ENCODE data around the gene BMS1.
"Not testable (repeated sequence)": the region's sequence is repeated elsewhere in the genome, so short reads cannot be mapped to it uniquely, and the experiment has no call there.

Gene BMS1

DNA sequence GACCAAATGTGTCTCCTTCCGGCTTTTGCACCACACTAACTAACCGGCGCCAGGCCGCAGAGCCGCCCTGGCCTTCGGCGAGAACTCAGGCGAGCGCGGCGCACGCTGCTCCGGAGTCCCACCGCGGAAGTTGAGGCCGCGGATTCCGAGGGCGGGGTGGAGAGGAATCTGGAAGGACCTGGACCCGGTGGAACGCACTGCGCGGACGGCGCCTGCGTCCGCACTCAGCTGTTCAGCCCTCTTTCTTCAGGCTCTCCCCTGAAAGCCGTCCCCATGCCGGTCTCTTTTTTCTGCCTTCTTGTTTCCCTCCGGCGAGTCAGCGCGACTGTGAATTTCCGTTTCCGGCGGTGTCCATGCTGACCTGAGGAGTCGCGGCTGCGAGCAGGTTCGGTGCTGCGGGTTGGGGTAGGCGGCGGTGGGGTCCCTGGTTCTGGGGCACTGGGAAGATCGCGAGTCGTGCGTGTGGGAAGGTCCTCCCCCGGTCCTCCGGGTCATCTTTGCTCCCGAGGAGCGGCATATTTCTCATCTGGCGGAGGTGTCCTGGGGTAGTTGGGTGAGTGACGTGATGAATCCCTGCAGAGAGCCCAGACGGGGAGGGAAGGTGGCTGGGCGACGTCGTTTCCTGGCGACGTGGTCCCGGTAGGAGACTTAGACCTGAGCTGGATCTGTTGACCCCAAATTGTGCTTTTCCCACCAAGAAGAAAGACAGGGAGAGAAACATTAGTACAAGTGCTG lies at the start of gene BMS1:
BMS1 (plus strand) TSS at position 350 of the 735 bp plus-strand sequence. CDS start 1,600 bp downstream, outside the sequence.
- DNase-seq (ENCODE audit: low read depth in 2 of 2): peak; percentile 74 to 85

DNA sequence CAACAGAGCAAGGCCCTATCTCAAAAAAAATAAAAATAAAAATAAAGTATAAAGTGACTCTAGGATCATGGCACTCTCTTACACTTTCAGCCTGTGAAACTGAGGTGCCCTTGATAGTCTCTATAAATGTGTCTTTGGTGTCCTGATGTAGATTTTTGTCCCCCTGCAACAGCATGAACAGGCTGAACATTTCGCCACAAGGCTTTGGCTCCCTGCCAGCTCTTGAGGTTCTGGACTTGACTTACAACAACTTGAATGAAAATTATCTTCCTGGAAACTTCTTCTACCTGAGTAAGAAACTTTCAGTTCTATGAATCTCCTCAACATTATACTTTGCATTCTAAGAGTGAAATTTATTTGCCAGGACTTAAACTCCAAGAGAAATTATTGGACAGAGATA lies 48.1 kb upstream of the BMS1 start:
- DNase-seq (ENCODE audit: low read depth in 2 of 2): no peak

GRCh38 chr10:42738679-42739078 lies 43.9 kb upstream of the BMS1 start:
- DNase-seq (ENCODE audit: low read depth in 2 of 2): no peak

- not testable (repeated sequence) for DNase-seq (ENCODE audit: low read depth in 2 of 2)
These were observed 41.1 kb upstream of the BMS1 start for GRCh38 chr10:42741536-42741935.

DNA sequence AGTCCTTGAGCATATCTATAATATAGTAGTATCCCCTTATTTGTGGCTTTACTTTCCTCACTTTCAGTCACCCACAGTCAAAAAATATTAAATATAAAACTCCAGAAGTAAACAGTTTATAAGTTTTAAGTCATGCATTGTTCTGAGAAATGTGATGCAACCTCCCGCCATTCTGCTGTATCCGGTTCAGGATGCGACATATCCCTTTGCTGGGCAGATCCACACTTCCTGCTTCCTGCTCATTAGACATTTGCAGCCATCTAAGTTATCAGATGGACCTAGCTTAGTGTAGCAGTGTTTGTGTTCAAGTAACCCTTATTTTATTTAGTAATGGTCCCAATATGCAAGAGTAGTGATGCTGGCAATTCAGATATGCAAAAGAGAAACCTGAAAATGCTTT lies 38.9 kb upstream of the BMS1 start:
- no peak for DNase-seq (ENCODE audit: low read depth in 2 of 2)

DNA sequence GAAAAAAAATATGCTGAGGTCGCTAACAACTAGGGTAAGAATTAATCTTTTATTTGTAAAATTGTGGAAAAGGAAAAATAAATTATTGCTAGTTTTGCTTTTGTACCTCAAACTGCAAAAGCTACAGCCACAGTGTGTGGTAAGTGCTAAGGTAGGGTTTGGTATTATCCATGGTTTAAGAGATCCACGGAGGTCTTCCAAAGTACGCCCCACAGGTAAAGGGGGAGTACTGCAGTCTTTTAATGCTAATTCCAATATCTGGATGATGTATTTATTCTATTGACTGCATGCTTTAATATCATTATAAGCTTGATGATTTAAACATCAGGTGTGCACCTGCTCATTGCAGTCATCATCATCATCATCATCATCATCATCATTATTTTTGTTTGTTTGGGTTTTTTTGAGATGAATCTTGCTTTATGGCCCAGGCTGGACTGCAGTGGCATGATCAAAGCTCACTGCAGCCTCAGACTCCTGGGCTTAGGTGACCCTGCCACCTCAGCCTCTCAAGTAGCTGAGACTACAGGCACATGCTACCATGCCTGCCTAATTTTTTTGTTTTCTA lies 38.4 kb upstream of the BMS1 start:
- DNase-seq (ENCODE audit: low read depth in 2 of 2): no peak

DNA sequence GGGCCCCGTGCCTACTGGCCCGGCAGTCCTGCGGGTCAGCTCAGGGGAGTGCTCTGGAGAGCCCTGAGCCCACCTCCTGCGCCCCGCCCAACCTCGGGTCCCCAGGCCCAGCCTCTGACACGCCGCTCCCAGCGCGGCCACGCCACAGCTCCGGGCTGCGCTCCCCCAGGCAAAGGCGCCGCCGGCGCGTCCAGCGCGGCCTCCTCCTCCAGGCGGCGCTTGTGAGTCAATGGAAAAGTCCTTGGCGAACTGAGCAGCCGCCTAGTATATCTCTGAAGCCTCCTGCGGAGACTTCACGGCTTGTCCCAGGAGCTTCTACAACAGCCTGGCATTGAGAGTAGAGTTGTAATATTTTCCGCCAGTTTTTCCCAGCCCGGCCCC lies 29.5 kb upstream of the BMS1 start:
- peak; percentile 60 to 74 for DNase-seq (ENCODE audit: low read depth in 2 of 2)

GRCh38 chr10:42753507-42754154 lies 29.0 kb upstream of the BMS1 start:
- no peak for DNase-seq (ENCODE audit: low read depth in 2 of 2)

DNA sequence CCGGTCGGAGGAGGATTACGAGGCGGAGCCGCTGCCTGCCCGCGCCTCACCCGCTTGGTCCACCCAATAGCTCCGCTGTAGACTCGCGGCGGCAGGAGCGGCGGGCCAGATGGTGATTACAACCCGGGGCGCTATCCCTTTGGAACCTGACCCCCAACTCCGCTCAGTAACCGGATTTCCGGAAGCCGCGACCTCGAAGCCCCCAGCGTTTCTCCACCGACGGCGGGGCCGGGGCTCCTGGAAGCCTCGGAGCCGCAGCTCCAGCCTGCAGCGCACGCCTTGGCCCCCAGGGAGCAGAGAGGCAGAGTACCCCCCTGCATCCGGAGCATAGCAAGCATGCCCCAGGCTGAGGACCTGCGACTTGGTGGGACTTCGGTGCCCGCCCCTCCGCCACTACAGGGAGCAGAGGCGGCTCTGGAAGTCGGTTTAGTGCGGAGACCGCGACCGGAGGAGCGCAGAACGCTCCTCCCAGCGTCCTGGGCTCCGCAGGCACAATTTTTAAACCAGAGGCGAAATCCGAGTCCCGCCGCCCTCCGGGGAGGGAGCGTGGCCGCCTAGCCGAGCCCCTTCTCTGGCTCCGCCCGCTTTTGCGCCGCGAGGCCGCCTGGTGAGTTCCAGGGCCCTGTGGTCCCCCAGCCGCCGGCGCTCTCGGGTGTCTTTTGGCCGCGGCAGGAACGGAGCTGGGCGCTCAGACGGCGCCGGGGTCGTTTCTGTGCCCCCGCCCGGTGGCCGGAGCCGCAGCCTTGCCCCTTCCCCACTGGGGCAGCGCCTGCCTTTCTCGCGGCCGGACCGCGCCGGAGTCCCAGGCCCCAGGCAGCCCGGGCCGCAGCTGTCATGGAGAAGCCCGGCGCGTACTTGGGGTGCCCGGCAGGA lies 28.2 kb upstream of the BMS1 start:
- no peak for DNase-seq (ENCODE audit: low read depth in 2 of 2)

DNA sequence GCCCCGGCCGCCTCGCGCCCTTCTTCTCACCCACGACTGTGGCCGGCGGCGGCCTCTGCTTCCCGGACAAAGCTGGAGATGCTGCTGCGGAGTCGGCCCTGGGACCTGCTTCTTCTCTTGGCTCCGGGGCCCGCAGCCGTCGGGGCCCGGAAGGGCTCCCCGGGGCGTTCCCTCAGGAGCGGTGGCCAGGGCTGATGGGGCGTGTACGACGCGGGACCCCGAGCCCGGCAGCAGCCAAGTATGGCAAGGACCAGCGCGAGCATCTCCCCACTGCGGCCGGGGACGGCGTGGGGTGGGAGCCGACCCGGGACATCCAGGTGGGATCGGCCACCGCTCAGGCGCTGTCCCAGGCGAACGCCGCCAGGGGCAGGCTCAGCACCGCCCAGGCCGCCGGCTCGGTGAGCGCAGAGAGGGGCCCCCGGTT lies 27.6 kb upstream of the BMS1 start:
- DNase-seq (ENCODE audit: low read depth in 2 of 2): no peak

GRCh38 chr10:42755556-42756093 lies 27.0 kb upstream of the BMS1 start:
- DNase-seq (ENCODE audit: low read depth in 2 of 2): no peak

DNA sequence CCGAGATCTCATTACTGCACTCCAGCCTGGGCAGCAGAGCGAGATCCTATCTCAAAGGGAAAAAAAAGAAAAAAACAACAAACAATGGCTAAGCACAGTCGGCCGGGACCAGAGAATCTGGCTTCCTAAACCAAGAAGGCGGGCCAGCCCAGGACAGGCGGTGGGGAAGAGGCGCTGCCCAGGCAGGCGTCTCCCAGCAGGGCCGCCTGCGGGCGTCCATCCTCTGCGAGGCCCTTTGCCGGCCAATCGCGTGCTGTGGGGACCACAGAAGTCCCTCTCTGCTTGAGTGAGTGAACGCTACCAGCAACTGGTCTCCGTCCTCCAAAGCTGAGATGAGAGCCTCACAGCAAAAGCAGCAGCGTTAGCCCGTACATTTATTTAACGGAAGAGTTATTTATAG lies 14.7 kb upstream of the BMS1 start:
- DNase-seq (ENCODE audit: low read depth in 2 of 2): no peak

DNA sequence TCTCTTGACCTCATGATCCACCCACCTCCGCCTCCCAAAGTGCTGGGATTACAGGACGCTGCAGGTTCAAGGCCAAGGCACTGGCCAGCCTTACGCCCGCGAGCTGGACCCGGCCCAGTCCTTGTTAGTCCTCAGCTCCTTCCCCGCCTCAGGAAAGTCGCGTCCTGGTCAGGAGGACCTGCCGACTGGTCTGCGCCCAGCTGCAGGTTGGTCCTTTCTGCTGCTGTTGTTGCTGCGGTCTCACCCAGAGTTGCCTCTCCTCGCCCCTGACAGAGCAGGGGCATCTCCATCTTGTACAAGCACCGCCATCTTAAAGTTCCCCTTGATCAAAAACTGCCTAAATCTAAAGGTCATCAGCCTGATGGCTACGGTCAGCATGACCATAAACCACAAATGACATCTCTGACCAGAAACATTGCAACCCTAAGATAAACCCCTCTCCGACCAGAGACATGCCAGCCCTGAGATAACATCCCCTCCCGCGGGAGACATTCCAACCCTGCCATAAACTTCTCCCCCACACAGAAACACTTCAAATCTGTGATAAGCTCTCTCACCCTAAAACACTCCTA lies 13.9 kb upstream of the BMS1 start:
- no peak for DNase-seq (ENCODE audit: low read depth in 2 of 2)

- DNase-seq (ENCODE audit: low read depth in 2 of 2): no peak
These were observed 13.4 kb upstream of the BMS1 start for GRCh38 chr10:42769173-42769572.

DNA sequence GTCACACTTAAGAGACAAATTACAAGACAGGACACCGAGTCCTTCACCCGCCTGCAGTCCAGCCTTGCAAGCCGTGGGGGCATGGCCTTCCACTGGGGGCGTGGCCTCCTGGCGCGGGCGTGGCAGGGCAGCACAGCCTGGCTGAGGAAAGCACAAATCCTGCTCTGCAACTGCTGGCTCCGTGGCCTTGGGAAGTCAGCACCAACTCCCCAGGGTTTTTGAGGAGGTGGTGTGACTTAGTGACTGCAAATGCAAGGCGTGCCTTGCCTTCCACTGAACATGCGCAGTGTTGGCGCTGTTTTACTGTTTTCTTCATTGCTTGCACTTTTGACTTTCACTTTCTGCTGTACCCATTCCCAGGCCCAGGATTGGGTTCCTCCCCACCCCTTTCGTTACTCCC lies 12.9 kb upstream of the BMS1 start:
- no peak for DNase-seq (ENCODE audit: low read depth in 2 of 2)

- no peak for DNase-seq (ENCODE audit: low read depth in 2 of 2)
These were observed 5.9 kb upstream of the BMS1 start for GRCh38 chr10:42776681-42777080.

GRCh38 chr10:42780456-42780855 lies 2.1 kb upstream of the BMS1 start:
- no peak for DNase-seq (ENCODE audit: low read depth in 2 of 2)

DNA sequence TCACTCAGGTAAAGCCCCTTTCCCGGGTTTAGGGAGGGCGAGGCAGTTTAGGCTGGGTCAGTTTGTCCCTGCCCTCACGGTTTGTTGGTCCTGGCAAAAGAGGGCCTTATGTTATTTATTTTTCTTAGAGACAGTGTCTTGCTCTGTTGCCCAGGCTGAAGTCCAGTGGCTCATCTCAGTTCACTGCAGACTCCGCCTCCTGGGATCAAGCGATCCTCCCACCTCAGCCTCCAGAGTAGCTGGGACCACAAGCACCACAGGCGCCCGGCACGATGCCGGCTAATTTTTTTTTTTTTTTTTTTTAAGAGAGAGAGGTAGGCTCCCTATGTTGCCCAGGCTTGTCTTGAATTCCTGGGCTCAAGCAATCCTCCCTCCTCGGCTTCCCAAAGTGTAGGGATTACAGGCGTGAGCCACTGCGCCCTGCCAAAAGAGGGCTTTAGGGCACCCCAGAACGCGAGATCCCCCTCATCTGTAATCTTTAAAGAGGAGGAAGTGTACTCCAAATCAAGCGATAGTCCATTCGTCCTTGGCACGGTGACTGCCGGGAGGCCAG lies 626 bp upstream of the BMS1 start:
- no peak for DNase-seq (ENCODE audit: low read depth in 2 of 2)

- DNase-seq (ENCODE audit: low read depth in 2 of 2): no peak
These were observed 570 bp downstream of the BMS1 start for GRCh38 chr10:42783181-42783549.

DNA sequence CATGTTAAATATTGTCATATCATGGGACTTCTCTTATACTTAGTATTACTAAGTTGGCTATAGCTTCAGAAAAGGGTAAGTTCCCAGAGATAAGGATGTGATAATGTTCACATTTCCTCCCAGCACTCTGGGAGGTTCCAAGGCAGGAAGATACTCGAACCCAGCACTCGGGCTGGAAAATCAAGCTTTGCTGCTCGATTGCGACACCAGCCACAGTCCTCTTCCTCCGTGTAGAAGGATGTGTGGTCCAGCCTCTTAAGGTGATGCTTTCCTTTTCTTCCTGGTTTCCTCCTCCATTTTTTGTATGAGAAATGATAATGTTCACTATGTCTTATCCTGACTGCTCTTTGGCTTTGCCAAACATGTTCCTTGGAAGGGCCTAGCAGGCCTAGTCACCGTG lies 3.2 kb downstream of the BMS1 start:
- DNase-seq (ENCODE audit: low read depth in 2 of 2): no peak

DNA sequence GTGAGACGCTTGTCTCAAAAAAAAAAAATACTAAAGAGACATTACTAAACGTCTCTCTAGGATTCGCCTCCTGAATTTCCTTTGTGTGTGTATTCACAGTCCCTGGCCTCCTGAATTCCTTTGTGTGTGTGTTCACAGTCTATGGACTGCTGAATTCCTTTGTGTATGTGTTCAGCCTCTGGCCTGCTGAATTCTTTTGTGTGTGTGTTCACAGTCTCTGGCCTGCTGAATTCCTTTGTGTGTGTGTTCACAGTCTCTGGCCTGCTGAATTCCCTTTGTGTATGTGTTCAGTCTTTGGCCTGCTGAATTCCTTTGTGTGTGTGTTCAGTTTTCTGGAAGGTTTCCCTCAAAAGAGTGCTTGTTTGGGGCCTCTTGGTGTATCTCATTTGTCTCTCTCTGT lies 8.2 kb downstream of the BMS1 start:
- no peak for DNase-seq (ENCODE audit: low read depth in 2 of 2)
